ENCODE data around the gene USP17L26. TPM values are rescaled to one million over a fixed set of nuclear protein-coding genes. Genes with fewer than 3 reads are reported as not detected.
"Not testable (repeated sequence)": the region's sequence is repeated elsewhere in the genome, so short reads cannot be mapped to it uniquely, and the experiment has no call there.

USP17L26 gene
- polyA plus RNA-seq (2011; rRNA removed), result not detected in 2 replicates
- polyA minus RNA-seq (2011; rRNA and poly(A)+ RNA removed), result not detected in 2 replicates

GRCh38 chr4:9334358-9334757 is at the start of gene USP17L26:
USP17L26 (plus strand) TSS chr4:9334658; CDS start chr4:9334658, 0 bp downstream.
- DNase-seq (ENCODE audit: low read depth, low spot score); POLR2A ChIA-PET; H3K9me3 ChIP-seq (ENCODE audit: control insufficient read depth, insufficient read depth, low read length); H3K27me3 ChIP-seq (ENCODE audit: control insufficient read depth, insufficient read depth, low read length); CTCF ChIA-PET; H3K27ac ChIP-seq (ENCODE audit: low read depth, low read length); H3K4me3 ChIP-seq (ENCODE audit: low read depth, low read length): not testable (repeated sequence)

- CTCF ChIA-PET; H3K4me3 ChIP-seq (ENCODE audit: low read depth, low read length); H3K27ac ChIP-seq (ENCODE audit: low read depth, low read length); H3K9me3 ChIP-seq (ENCODE audit: control insufficient read depth, insufficient read depth, low read length); POLR2A ChIA-PET; DNase-seq (ENCODE audit: low read depth, low spot score); H3K27me3 ChIP-seq (ENCODE audit: control insufficient read depth, insufficient read depth, low read length): not testable (repeated sequence)
These were observed 10.3 kb upstream of the USP17L26 start for GRCh38 chr4:9324191-9324590.

- POLR2A ChIA-PET; DNase-seq (ENCODE audit: low read depth, low spot score); H3K27me3 ChIP-seq (ENCODE audit: control insufficient read depth, insufficient read depth, low read length); H3K9me3 ChIP-seq (ENCODE audit: control insufficient read depth, insufficient read depth, low read length); CTCF ChIA-PET; H3K4me3 ChIP-seq (ENCODE audit: low read depth, low read length); H3K27ac ChIP-seq (ENCODE audit: low read depth, low read length): not testable (repeated sequence)
These were observed 9.6 kb upstream of the USP17L26 start, which contains the start of gene USP17L24 for GRCh38 chr4:9324865-9325264. USP17L24 (plus strand) TSS chr4:9325165; CDS start chr4:9325165, 0 bp downstream.

GRCh38 chr4:9329611-9330010 is 4.8 kb upstream of the USP17L26 start, which contains the start of gene USP17L25:
USP17L25 (plus strand) TSS chr4:9329911; CDS start chr4:9329911, 0 bp downstream.
- H3K9me3 ChIP-seq (ENCODE audit: control insufficient read depth, insufficient read depth, low read length); H3K27ac ChIP-seq (ENCODE audit: low read depth, low read length); POLR2A ChIA-PET; CTCF ChIA-PET; H3K4me3 ChIP-seq (ENCODE audit: low read depth, low read length); H3K27me3 ChIP-seq (ENCODE audit: control insufficient read depth, insufficient read depth, low read length); DNase-seq (ENCODE audit: low read depth, low spot score): not testable (repeated sequence)

GRCh38 chr4:9339103-9339502 is 4.6 kb downstream of the USP17L26 start, which contains the start of gene USP17L5:
USP17L5 (plus strand) TSS chr4:9339403; CDS start chr4:9339403, 0 bp downstream.
- DNase-seq (ENCODE audit: low read depth, low spot score); POLR2A ChIA-PET; H3K9me3 ChIP-seq (ENCODE audit: control insufficient read depth, insufficient read depth, low read length); H3K4me3 ChIP-seq (ENCODE audit: low read depth, low read length); CTCF ChIA-PET; H3K27ac ChIP-seq (ENCODE audit: low read depth, low read length); H3K27me3 ChIP-seq (ENCODE audit: control insufficient read depth, insufficient read depth, low read length): not testable (repeated sequence)

- POLR2A ChIA-PET; DNase-seq (ENCODE audit: low read depth, low spot score); H3K27ac ChIP-seq (ENCODE audit: low read depth, low read length); CTCF ChIA-PET; H3K9me3 ChIP-seq (ENCODE audit: control insufficient read depth, insufficient read depth, low read length); H3K27me3 ChIP-seq (ENCODE audit: control insufficient read depth, insufficient read depth, low read length); H3K4me3 ChIP-seq (ENCODE audit: low read depth, low read length): not testable (repeated sequence)
These were observed 9.4 kb downstream of the USP17L26 start, which contains the start of gene USP17L27 for GRCh38 chr4:9343848-9344247. USP17L27 (plus strand) TSS chr4:9344148; CDS start chr4:9344148, 0 bp downstream.

GRCh38 chr4:9348593-9348992 is 14.1 kb downstream of the USP17L26 start, which contains the start of gene USP17L28:
USP17L28 (plus strand) TSS chr4:9348893; CDS start chr4:9348893, 0 bp downstream.
- POLR2A ChIA-PET; H3K27ac ChIP-seq (ENCODE audit: low read depth, low read length); H3K9me3 ChIP-seq (ENCODE audit: control insufficient read depth, insufficient read depth, low read length); H3K27me3 ChIP-seq (ENCODE audit: control insufficient read depth, insufficient read depth, low read length); CTCF ChIA-PET; H3K4me3 ChIP-seq (ENCODE audit: low read depth, low read length); DNase-seq (ENCODE audit: low read depth, low spot score): not testable (repeated sequence)

- POLR2A ChIA-PET; H3K9me3 ChIP-seq (ENCODE audit: control insufficient read depth, insufficient read depth, low read length); H3K4me3 ChIP-seq (ENCODE audit: low read depth, low read length); H3K27ac ChIP-seq (ENCODE audit: low read depth, low read length); H3K27me3 ChIP-seq (ENCODE audit: control insufficient read depth, insufficient read depth, low read length); DNase-seq (ENCODE audit: low read depth, low spot score); CTCF ChIA-PET: not testable (repeated sequence)
These were observed 16.4 kb downstream of the USP17L26 start for GRCh38 chr4:9350866-9351265.

- CTCF ChIA-PET; H3K27ac ChIP-seq (ENCODE audit: low read depth, low read length); H3K9me3 ChIP-seq (ENCODE audit: control insufficient read depth, insufficient read depth, low read length); POLR2A ChIA-PET; H3K4me3 ChIP-seq (ENCODE audit: low read depth, low read length); H3K27me3 ChIP-seq (ENCODE audit: control insufficient read depth, insufficient read depth, low read length); DNase-seq (ENCODE audit: low read depth, low spot score): not testable (repeated sequence)
These were observed 18.9 kb downstream of the USP17L26 start, which contains the start of gene USP17L29 for GRCh38 chr4:9353338-9353737. USP17L29 (plus strand) TSS chr4:9353638; CDS start chr4:9353638, 0 bp downstream.

GRCh38 chr4:9362829-9363228 is 28.4 kb downstream of the USP17L26 start, which contains the start of gene USP17L30:
USP17L30 (plus strand) TSS chr4:9363129; CDS start chr4:9363129, 0 bp downstream.
- CTCF ChIA-PET; H3K27me3 ChIP-seq (ENCODE audit: control insufficient read depth, insufficient read depth, low read length); H3K27ac ChIP-seq (ENCODE audit: low read depth, low read length); H3K4me3 ChIP-seq (ENCODE audit: low read depth, low read length); DNase-seq (ENCODE audit: low read depth, low spot score); H3K9me3 ChIP-seq (ENCODE audit: control insufficient read depth, insufficient read depth, low read length); POLR2A ChIA-PET: not testable (repeated sequence)

GRCh38 chr4:9379881-9380280 is 45.4 kb downstream of the USP17L26 start:
- CTCF ChIA-PET; DNase-seq (ENCODE audit: low read depth, low spot score); H3K27ac ChIP-seq (ENCODE audit: low read depth, low read length); H3K4me3 ChIP-seq (ENCODE audit: low read depth, low read length); H3K27me3 ChIP-seq (ENCODE audit: control insufficient read depth, insufficient read depth, low read length); H3K9me3 ChIP-seq (ENCODE audit: control insufficient read depth, insufficient read depth, low read length); POLR2A ChIA-PET: not testable (repeated sequence)
